Transverse colon (tissue), 4 donors: Measurements from ENCODE around the gene FHIP1B. TPM values are rescaled to one million over a fixed set of nuclear protein-coding genes. Genes with fewer than 3 reads are reported as not detected.
A peak's percentile ranks its signal among the peaks of the same experiment; 100 is the strongest.

Experiments
- DNase-seq: peaks from one replicate; pipeline ENCODE4 v3.0.0-alpha.2; 2019
- H3K27ac ChIP-seq, 4 donors: fragments of 200-600 bp; sonication (generic); 2 replicates each; pipeline ENCODE4 v1.5.1; 2016 to 2018; ENCODE audit warnings: inconsistent platforms in 4 of 4
- H3K27me3 ChIP-seq: fragments of 200-600 bp; sonication (generic); 2 replicates; pipeline ENCODE4 v1.5.1; 2017; ENCODE audit warnings: inconsistent platforms
- H3K36me3 ChIP-seq, 4 donors: fragments of 200-600 bp; sonication (generic); 2 replicates each; pipeline ENCODE4 v1.5.1; 2017 to 2019; ENCODE audit warnings: inconsistent platforms in 4 of 4
- H3K4me1 ChIP-seq, 4 donors: fragments of 200-600 bp; sonication (generic); 2 replicates each; pipeline ENCODE4 v1.5.1; 2017 to 2020; ENCODE audit warnings: inconsistent platforms in 4 of 4
- H3K4me3 ChIP-seq, 4 donors: fragments of 200-600 bp; sonication (generic); 1 replicate in 1 of 4; 2 replicates in 3 of 4; pipeline versions ENCODE4 v1.5.1 to v1.6.1; 2017 to 2019; ENCODE audit warnings: inconsistent platforms in 4 of 4
- H3K9me3 ChIP-seq, 2 donors: fragments of 200-600 bp; sonication (generic); 2 replicates each; pipeline ENCODE4 v1.5.1; 2017 to 2019; ENCODE audit warnings: inconsistent platforms in 2 of 2
- EP300 ChIP-seq: sonication (generic); formaldehyde crosslinking; IDR thresholded peaks from one replicate; pipeline ENCODE4 v1.6.1; 2017; ENCODE audit warnings: antibody characterized with exemption, low read depth
- POLR2A ChIP-seq: fragments of 450-650 bp; IDR thresholded peaks from one replicate; pipeline ENCODE4 v1.6.1; 2016; ENCODE audit warnings: antibody characterized with exemption, mild to moderate bottlenecking, moderate library complexity
- POLR2AphosphoS5 ChIP-seq, 3 donors: sonication (generic); formaldehyde crosslinking; IDR thresholded peaks; one replicate each; pipeline ENCODE4 v1.6.1; 2016; ENCODE audit warnings: antibody characterized with exemption in 3 of 3
- WGBS, 2 donors: methylation state at CpG; one replicate each; pipeline ENCODE4 v1.1.5; 2018; ENCODE audit warnings: low coverage in 1 of 2; 5-methylcytosine and 5-hydroxymethylcytosine counted together
- in situ Hi-C, 4 donors: fragments of 200-750 bp; cut with MboI; loops; one replicate each; pipeline versions ENCODE4 v1.15.0 to v1.15.1; 2017; ENCODE audit warnings: low sequenced_read_pairs in 3 of 4, low pct_ligation_motif_present in 1 of 4, low pct_unique_long_range_greater_than_20kb in 1 of 4
- intact Hi-C: fragments of 100-400 bp; cut with DNase I; formaldehyde crosslinking; loops from one replicate; pipeline ENCODE4 v1.15.1; 2023; ENCODE audit warnings: low total_unique reads
- total RNA-seq, 4 donors: library from RNA; depleted of rRNA; stranded (reverse); fragments of >200 nt; gene quantifications; one replicate each; pipeline ENCODE4 v1.1.0, GENCODE V29; 2016
- TF ChIP-seq, protein P1 (sequence below), 5 experiments: fragments of 200-600 bp in 3 of 5; fragments of 450-650 bp in 2 of 5; sonication (generic) in 3 of 5; IDR thresholded peaks; 1 replicate in 2 of 5; 2 replicates in 3 of 5; pipeline ENCODE4 v1.5.1; 2016 to 2017; ENCODE audit warnings: antibody characterized with exemption in 5 of 5, inconsistent platforms in 3 of 5, mild to moderate bottlenecking in 2 of 5, moderate library complexity in 1 of 5

Gene FHIP1B
- total RNA-seq, 4 donors from 2014 or later = 190 to 681 (median 228) TPM

DNA sequence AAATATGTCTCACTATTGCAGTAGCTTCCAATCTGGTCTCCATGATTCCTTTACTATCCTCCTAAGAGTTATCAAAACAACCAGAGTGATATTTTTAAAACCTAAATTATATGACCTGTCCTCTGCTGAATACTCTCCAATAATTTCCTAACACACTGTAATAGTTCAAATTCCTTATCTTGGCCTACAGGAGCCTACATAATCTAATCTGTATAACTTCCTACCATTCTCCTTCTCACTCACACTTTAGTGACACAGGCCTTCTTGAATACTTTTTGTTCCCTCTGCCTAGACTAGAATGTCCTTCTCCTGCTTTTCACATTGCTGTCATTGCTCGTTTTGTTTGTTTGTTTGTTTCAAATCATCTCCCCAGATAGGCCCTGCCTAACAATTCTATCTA is 9.4 kb downstream of the FHIP1B start:
- H3K27ac ChIP-seq = peak overlapping the region in 3 of 4 donors; percentile 62 to 72 (median 66)
- in situ Hi-C loops (no loop called here), intact Hi-C loops (no loop called here)
- H3K36me3 ChIP-seq = peaks cover 0 to 44% (median 16%) of the 10 kb centered on the region in 4 donors
- H3K9me3 ChIP-seq = no peaks in the 10 kb centered on the region
- WGBS, 2 donors = 68 to 70% methylated on average over 1 of the region's 1 CpG
- no peak overlapping the region for H3K4me3 ChIP-seq
- TF ChIP-seq POLR2A (no peak), POLR2AphosphoS5 (IDR thresholded peaks at IDR 0.05) (no peak), EP300 (no peak)
- TF ChIP-seq, protein P1, sequence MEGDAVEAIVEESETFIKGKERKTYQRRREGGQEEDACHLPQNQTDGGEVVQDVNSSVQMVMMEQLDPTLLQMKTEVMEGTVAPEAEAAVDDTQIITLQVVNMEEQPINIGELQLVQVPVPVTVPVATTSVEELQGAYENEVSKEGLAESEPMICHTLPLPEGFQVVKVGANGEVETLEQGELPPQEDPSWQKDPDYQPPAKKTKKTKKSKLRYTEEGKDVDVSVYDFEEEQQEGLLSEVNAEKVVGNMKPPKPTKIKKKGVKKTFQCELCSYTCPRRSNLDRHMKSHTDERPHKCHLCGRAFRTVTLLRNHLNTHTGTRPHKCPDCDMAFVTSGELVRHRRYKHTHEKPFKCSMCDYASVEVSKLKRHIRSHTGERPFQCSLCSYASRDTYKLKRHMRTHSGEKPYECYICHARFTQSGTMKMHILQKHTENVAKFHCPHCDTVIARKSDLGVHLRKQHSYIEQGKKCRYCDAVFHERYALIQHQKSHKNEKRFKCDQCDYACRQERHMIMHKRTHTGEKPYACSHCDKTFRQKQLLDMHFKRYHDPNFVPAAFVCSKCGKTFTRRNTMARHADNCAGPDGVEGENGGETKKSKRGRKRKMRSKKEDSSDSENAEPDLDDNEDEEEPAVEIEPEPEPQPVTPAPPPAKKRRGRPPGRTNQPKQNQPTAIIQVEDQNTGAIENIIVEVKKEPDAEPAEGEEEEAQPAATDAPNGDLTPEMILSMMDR (IDR thresholded peaks at IDR 0.05) = no peak
- DNase-seq = no peak
- peaks cover 6 to 51% (median 21%) of the 10 kb centered on the region in 4 donors for H3K4me1 ChIP-seq
- no peaks in the 10 kb centered on the region for H3K27me3 ChIP-seq

DNA sequence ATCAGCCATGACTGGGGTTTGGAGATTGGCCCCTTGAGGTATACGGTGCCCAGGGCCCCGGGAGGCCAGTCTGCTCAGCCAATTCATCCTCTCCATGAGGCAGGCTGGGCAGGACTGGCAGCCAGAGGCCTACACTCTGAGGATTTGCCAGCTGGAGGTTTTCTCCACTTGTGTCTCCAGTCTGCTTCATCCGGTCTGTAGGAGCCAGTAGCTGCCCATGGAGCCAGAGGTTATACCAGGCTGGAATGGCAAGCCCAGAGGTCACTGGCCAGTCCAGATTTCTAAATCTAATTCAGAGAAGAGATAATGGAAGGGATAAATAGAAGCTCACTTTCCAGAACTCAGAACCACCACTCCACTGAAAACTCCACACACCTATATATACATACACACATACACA is 10.0 kb downstream of the FHIP1B start:
- H3K27me3 ChIP-seq = no peaks in the 10 kb centered on the region
- peaks cover 0 to 47% (median 19%) of the 10 kb centered on the region in 4 donors for H3K36me3 ChIP-seq
- no peak overlapping the region for H3K27ac ChIP-seq
- TF ChIP-seq, protein P1 (IDR thresholded peaks at IDR 0.05) = no peak
- TF ChIP-seq POLR2A = no peak
- no peak for TF ChIP-seq EP300
- TF ChIP-seq POLR2AphosphoS5 (IDR thresholded peaks at IDR 0.05) = no peak
- in situ Hi-C loops (no loop called here), intact Hi-C loops (no loop called here)
- no peak for DNase-seq
- WGBS, 2 donors = 95% methylated on average over 3 of the region's 3 CpGs; no CpG with 5 or more reads in 1 of the 2 donors
- H3K4me1 ChIP-seq = peaks cover 6 to 52% (median 21%) of the 10 kb centered on the region in 4 donors
- H3K4me3 ChIP-seq = no peak overlapping the region
- H3K9me3 ChIP-seq = no peaks in the 10 kb centered on the region

DNA sequence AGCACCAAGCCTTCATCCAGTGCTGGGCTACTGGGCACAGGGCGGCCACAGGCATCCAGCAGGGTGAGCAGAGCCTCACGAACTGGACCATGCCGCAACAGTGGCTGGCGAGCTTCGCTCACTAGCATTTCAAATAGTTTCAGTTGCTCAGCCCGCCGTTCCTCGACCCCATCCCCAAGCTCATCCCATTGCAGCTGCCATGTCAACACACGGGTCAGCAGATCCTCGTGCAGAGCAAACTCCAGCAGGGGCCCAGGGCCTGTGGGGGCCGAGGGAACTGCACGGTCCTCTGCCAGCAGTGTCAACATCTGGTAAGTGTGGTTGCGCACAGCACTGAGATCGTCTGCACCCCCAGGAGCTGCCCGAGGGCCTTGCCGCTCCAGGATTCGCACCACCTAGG is 10.6 kb downstream of the FHIP1B start:
- Histone ChIP-seq H3K27ac (no peak overlapping the region), H3K9me3 (no peaks in the 10 kb centered on the region), H3K36me3 (peaks cover 0 to 53% (median 21%) of the 10 kb centered on the region in 4 donors), H3K27me3 (no peaks in the 10 kb centered on the region), H3K4me1 (peaks cover 6 to 53% (median 20%) of the 10 kb centered on the region in 4 donors), H3K4me3 (no peak overlapping the region)
- WGBS, 2 donors = 96 to 97% methylated on average over 13 to 17 of the region's 17 CpGs
- in situ Hi-C loops = no loop called here
- TF ChIP-seq POLR2A (no peak), POLR2AphosphoS5 (IDR thresholded peaks at IDR 0.05) (no peak), EP300 (no peak)
- TF ChIP-seq, protein P1 (IDR thresholded peaks at IDR 0.05) = no peak
- no peak for DNase-seq
- intact Hi-C loops = no loop called here

DNA sequence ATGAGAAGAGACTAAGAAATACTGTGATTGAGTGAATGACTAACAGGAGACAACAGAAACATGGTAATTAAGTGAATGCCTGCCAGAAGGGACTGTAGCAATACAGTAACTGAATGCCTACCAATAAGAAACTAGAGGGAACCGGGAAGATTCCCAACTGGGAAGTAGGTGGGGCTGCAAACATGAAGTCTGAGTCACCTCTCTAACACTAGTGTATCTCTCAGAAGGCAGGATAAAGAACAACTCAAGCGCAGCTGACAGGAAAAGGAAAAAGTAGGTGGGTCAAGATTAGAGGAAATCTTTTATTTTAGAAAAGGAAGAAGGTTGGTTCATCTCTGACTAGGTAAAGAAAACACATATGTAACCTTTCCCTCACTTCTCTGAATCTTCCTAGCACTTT is 15.1 kb downstream of the FHIP1B start:
- H3K4me3 ChIP-seq = no peak overlapping the region
- TF ChIP-seq, protein P1 (IDR thresholded peaks at IDR 0.05) = no peak
- TF ChIP-seq POLR2A (no peak), EP300 (no peak), POLR2AphosphoS5 (IDR thresholded peaks at IDR 0.05) (no peak)
- no peaks in the 10 kb centered on the region for H3K9me3 ChIP-seq
- no peaks in the 10 kb centered on the region for H3K27me3 ChIP-seq
- H3K36me3 ChIP-seq = peaks cover 0 to 93% (median 39%) of the 10 kb centered on the region in 4 donors
- in situ Hi-C loops = no loop called here
- 33 to 35% methylated on average over 2 of the region's 2 CpGs for WGBS, 2 donors
- DNase-seq = peak; percentile 36
- H3K4me1 ChIP-seq = peaks cover 0 to 12% (median 2%) of the 10 kb centered on the region in 4 donors
- H3K27ac ChIP-seq = peak overlapping the region in 3 of 4 donors; percentile 30 to 59 (median 54)
- intact Hi-C loops = no loop called here
